Upper lobe of left lung (tissue), 4 donors: ENCODE measurements around the gene AMIGO3.

ENCODE experiments used
- POLR2AphosphoS5 ChIP-seq, 2 donors: sonication (generic); formaldehyde crosslinking; IDR thresholded peaks; one replicate each; pipeline ENCODE4 v1.5.1; 2017; ENCODE audit warnings: antibody characterized with exemption in 2 of 2
- TF ChIP-seq, protein P1 (sequence below), 6 experiments: fragments of 450-650 bp in 4 of 6; fragments of 200-600 bp in 2 of 6; sonication (generic) in 2 of 6; IDR thresholded peaks; one replicate each; pipeline ENCODE4 v1.5.1; 2016 to 2019; ENCODE audit warnings: antibody characterized with exemption in 6 of 6

DNA sequence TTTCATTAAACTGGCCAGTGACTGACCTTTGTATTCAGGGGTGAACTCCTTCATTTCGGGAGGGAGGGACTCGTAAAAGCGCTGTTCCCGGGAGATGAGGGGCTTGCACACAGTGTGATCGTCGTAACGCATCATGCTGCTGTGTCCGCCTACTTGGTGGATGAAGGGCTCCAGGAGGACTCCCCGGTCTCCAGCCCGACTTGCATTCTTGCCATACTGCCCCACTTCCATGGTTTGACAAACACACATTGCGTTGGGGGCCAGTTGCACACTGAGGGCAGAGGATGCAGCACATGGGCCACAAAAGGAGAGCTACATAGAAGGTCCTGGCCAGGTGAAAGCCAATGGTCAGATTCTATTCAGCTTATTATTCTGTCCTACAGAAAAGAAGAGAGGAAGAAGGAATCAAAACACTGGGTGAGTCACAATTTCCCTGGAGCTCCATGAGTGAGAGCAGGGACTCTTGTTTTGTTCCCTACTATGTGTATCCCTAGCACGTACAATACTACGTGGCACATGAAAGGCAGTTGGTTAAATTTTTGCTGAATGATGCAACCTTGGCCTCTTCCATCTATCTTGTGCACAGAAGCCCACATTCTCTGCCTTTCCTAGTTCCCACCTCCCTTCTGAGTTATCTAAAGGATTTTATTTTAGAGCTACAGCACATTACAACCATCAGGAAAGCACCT, 28.5 kb upstream of the AMIGO3 start:
- TF ChIP-seq, protein P1, sequence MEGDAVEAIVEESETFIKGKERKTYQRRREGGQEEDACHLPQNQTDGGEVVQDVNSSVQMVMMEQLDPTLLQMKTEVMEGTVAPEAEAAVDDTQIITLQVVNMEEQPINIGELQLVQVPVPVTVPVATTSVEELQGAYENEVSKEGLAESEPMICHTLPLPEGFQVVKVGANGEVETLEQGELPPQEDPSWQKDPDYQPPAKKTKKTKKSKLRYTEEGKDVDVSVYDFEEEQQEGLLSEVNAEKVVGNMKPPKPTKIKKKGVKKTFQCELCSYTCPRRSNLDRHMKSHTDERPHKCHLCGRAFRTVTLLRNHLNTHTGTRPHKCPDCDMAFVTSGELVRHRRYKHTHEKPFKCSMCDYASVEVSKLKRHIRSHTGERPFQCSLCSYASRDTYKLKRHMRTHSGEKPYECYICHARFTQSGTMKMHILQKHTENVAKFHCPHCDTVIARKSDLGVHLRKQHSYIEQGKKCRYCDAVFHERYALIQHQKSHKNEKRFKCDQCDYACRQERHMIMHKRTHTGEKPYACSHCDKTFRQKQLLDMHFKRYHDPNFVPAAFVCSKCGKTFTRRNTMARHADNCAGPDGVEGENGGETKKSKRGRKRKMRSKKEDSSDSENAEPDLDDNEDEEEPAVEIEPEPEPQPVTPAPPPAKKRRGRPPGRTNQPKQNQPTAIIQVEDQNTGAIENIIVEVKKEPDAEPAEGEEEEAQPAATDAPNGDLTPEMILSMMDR (IDR thresholded peaks at IDR 0.05), result no peak
- TF ChIP-seq POLR2AphosphoS5 (IDR thresholded peaks at IDR 0.05), result no peak
